Prostate gland (tissue), 2 donors: ENCODE measurements around the gene SMYD5.

Experiments used
- POLR2A ChIP-seq: fragments of 450-650 bp; IDR thresholded peaks from one replicate; pipeline ENCODE4 v1.6.1; 2016; ENCODE audit warnings: antibody characterized with exemption, mild to moderate bottlenecking
- POLR2AphosphoS5 ChIP-seq: sonication (generic); formaldehyde crosslinking; IDR thresholded peaks from one replicate; pipeline ENCODE4 v1.6.1; 2017; ENCODE audit warnings: antibody characterized with exemption
- TF ChIP-seq, protein P1 (sequence below), 4 experiments: fragments of 200-600 bp in 2 of 4; fragments of 450-650 bp in 2 of 4; sonication (generic) in 2 of 4; IDR thresholded peaks; 1 replicate in 3 of 4; 2 replicates in 1 of 4; pipeline ENCODE4 v1.5.1; 2016 to 2019; ENCODE audit warnings: antibody characterized with exemption in 4 of 4, mild to moderate bottlenecking in 2 of 4, moderate library complexity in 2 of 4

DNA sequence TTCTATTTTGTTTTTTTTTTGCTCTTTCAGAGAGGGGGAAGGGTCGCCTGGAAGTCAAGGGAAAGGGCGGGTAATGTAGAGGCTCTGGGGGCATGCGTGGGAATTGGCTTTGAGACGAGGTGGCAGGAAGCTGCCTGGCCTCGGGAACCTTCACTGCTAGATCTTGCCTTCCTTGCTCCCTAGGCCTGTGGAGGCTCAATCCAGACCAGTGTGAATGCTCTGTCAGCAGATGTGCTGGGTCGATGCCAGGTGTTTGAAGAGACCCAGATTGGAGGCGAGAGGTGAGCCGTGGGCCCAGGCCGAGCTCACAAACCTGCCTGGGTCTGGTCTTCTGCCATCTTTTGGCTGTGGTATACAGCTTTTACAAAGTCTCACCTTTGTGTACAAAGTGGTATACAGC, 35.6 kb downstream of the SMYD5 start:
- no peak for TF ChIP-seq POLR2A
- TF ChIP-seq, protein P1, sequence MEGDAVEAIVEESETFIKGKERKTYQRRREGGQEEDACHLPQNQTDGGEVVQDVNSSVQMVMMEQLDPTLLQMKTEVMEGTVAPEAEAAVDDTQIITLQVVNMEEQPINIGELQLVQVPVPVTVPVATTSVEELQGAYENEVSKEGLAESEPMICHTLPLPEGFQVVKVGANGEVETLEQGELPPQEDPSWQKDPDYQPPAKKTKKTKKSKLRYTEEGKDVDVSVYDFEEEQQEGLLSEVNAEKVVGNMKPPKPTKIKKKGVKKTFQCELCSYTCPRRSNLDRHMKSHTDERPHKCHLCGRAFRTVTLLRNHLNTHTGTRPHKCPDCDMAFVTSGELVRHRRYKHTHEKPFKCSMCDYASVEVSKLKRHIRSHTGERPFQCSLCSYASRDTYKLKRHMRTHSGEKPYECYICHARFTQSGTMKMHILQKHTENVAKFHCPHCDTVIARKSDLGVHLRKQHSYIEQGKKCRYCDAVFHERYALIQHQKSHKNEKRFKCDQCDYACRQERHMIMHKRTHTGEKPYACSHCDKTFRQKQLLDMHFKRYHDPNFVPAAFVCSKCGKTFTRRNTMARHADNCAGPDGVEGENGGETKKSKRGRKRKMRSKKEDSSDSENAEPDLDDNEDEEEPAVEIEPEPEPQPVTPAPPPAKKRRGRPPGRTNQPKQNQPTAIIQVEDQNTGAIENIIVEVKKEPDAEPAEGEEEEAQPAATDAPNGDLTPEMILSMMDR (IDR thresholded peaks at IDR 0.05): no peak
- TF ChIP-seq POLR2AphosphoS5: no peak
